Measurements from ENCODE around the gene KLHL40. TPM values are rescaled to one million over a fixed set of nuclear protein-coding genes. Genes with fewer than 3 reads are reported as not detected.

Gene KLHL40
- total RNA-seq, 6 experiments from 2014 or later: not detected

DNA sequence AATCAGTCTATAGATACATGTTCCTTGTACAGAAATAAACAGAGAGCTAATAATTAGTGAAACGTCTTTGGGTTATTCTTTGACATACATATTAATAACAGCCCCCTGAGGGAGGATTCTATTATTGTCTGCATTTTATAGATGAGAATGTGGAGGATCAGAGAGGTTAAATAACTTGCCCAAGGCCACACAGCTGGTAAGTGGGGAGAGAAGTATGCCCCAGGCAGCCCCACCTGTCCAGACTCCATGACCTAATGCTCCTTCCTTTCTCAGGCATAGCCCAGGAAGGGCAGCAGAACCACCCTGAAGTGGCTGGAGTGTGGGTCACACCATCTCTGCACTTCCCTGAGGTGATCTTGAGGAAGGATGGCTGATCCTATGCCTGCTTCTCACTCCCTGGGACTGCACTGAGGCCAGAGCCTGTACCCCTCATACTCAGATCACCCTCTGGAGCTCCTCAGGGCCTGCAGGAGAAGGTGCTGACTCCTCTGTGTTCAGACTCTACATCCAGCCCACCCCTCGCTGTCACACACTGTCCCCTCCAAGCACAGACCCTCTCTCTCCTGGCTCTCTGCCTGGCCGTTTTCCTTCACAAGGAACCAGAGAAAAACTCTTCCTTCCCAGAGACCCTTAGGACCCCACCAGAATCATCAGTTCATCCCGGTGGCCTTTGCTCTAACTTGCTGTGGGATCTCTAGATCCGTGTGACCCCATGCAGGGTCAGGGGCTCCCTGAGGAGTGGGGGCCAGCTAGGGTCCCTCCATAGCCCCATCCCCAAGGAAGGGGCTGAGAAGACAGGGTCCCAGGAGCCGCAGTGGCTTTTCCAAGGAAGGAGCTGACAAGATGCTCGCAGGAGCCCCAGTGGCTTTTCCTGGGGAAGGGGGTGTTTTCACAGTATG, 21.6 kb downstream of the KLHL40 start:
- no peaks in the 10 kb centered on the region for H3K9me3 Mint-ChIP-seq
- no peaks in the 10 kb centered on the region for H3K36me3 Mint-ChIP-seq (ENCODE audit: low read depth)
- TF ChIP-seq CTCF (IDR thresholded peaks at IDR 0.05): no peak
- no peak overlapping the region for H3K4me3 Mint-ChIP-seq
- H3K27me3 Mint-ChIP-seq (ENCODE audit: insufficient read depth): peaks cover 39% of the 10 kb centered on the region
- H3K27ac Mint-ChIP-seq: no peak overlapping the region
- peaks cover 6% of the 10 kb centered on the region; the same call in 1 of the 2 replicates for H3K4me1 Mint-ChIP-seq (ENCODE audit: low read depth)
- DNase-seq: no peak

GRCh38 chr3:42707620-42708355, 22.5 kb downstream of the KLHL40 start:
- H3K36me3 Mint-ChIP-seq (ENCODE audit: low read depth): no peaks in the 10 kb centered on the region
- H3K4me1 Mint-ChIP-seq (ENCODE audit: low read depth): peaks cover 6% of the 10 kb centered on the region; the same call in 1 of the 2 replicates
- no peak overlapping the region for H3K4me3 Mint-ChIP-seq
- DNase-seq: no peak
- H3K9me3 Mint-ChIP-seq: no peaks in the 10 kb centered on the region
- TF ChIP-seq CTCF (IDR thresholded peaks at IDR 0.05): no peak
- no peak overlapping the region for H3K27ac Mint-ChIP-seq
- peaks cover 44% of the 10 kb centered on the region for H3K27me3 Mint-ChIP-seq (ENCODE audit: insufficient read depth)

DNA sequence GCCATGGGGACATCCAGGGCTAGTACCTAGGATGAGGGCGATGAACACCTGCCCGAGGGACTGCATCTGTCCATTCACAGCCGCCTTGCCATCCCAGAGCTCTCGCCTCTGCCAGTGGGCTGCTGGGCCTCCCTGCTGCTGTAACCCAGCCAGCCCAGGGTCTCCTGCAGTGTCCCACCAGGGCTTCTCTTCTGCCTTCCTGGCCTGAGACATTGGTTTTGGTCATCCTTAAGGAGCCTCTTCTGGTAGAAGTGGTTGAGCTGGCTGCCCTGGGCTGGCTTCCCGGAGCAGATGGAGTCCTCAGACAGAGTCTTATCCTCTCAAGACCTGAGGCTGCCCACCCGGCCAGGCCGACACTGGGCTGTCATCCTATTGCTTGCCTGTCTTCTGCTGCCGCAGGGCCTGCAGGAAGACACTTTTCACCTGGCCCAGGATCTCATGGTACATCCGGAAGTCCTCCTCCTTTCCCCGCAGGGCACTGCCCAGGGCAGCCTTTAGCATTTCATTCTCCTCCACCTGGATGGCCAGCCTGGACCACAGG, 23.3 kb downstream of the KLHL40 start:
- Mint-ChIP-seq H3K36me3 (ENCODE audit: low read depth) (no peaks in the 10 kb centered on the region), H3K9me3 (no peaks in the 10 kb centered on the region), H3K27ac (no peak overlapping the region), H3K4me1 (ENCODE audit: low read depth) (peaks cover 6% of the 10 kb centered on the region; the same call in 1 of the 2 replicates), H3K27me3 (ENCODE audit: insufficient read depth) (peaks cover 47% of the 10 kb centered on the region), H3K4me3 (no peak overlapping the region)
- no peak for DNase-seq
- TF ChIP-seq CTCF (IDR thresholded peaks at IDR 0.05): no peak

GRCh38 chr3:42709621-42710020, 24.3 kb downstream of the KLHL40 start:
- no peaks in the 10 kb centered on the region for H3K36me3 Mint-ChIP-seq (ENCODE audit: low read depth)
- H3K27me3 Mint-ChIP-seq (ENCODE audit: insufficient read depth): peaks cover 49% of the 10 kb centered on the region
- no peak for TF ChIP-seq CTCF (IDR thresholded peaks at IDR 0.05)
- H3K4me3 Mint-ChIP-seq: no peak overlapping the region
- H3K27ac Mint-ChIP-seq: no peak overlapping the region
- no peaks in the 10 kb centered on the region for H3K9me3 Mint-ChIP-seq
- peaks cover 3% of the 10 kb centered on the region; the same call in 1 of the 2 replicates for H3K4me1 Mint-ChIP-seq (ENCODE audit: low read depth)
- no peak for DNase-seq

- Mint-ChIP-seq H3K27ac (no peak overlapping the region), H3K4me1 (ENCODE audit: low read depth) (no peaks in the 10 kb centered on the region)
- DNase-seq: no peak
Observed at GRCh38 chr3:42710323-42711021, 25.1 kb downstream of the KLHL40 start.

More at GRCh38 chr3:42710323-42711021, 25.1 kb downstream of the KLHL40 start:
- Mint-ChIP-seq H3K9me3 (no peaks in the 10 kb centered on the region), H3K36me3 (ENCODE audit: low read depth) (no peaks in the 10 kb centered on the region), H3K27me3 (ENCODE audit: insufficient read depth) (peaks cover 49% of the 10 kb centered on the region), H3K4me3 (no peak overlapping the region)
- TF ChIP-seq CTCF (IDR thresholded peaks at IDR 0.05): no peak

Data from HFFc6 (cell line).